Panc1 (cell line): ENCODE data around the gene ABCD2. TPM values are rescaled to one million over a fixed set of nuclear protein-coding genes. Genes with fewer than 3 reads are reported as not detected.

Source experiments
- ATAC-seq: fragments of 200-7000 bp; cut with Tn5 transposase; 2 replicates; pipeline ENCODE4 v1.9.1; 2020; ENCODE audit warnings: mild to moderate bottlenecking, moderate library complexity
- BruUV-seq: library from RNA; stranded (reverse); fragments of 400-500 nt; replicated peaks from 2 replicates; lab custom pipeline; 2021; lab: Mats Ljungman, UMichigan
- CTCF ChIA-PET: fragments of 300-600 bp; sonication (Branson Sonifier 250); formaldehyde crosslinking; loops from one replicate; lab custom pipeline; 2022; ENCODE audit warnings: antibody characterized with exemption; lab: Charles Lee
- POLR2A ChIA-PET: fragments of 300-600 bp; sonication (Branson Sonifier 250); formaldehyde crosslinking; loops from one replicate; lab custom pipeline; 2022; ENCODE audit warnings: antibody characterized with exemption; lab: Charles Lee
- DNase-seq: peaks from one replicate; pipeline ENCODE4 v3.0.0-alpha.2; 2010; ENCODE audit warnings: low read depth, low spot score
- H3K27ac ChIP-seq: 2 replicates; pipeline ENCODE4 v1.5.1; 2011; ENCODE audit warnings: mild to moderate bottlenecking, low read length, inconsistent platforms
- H3K27me3 ChIP-seq: fragments of 200-500 bp; sonication (Bioruptor generic); 2 replicates; pipeline ENCODE4 v1.6.0; 2014; ENCODE audit warnings: low read length, inconsistent platforms; ENCODE audit not compliant: control insufficient read depth, insufficient read depth
- H3K36me3 ChIP-seq: fragments of 200-500 bp; sonication (Bioruptor generic); 2 replicates; pipeline ENCODE4 v1.5.1; 2014; ENCODE audit warnings: inconsistent platforms, mild to moderate bottlenecking, low read length, moderate library complexity; ENCODE audit not compliant: control insufficient read depth, insufficient read depth
- H3K4me1 ChIP-seq: 2 replicates; pipeline ENCODE4 v1.5.1; 2011; ENCODE audit warnings: inconsistent platforms, mild to moderate bottlenecking, low read length, moderate library complexity; ENCODE audit not compliant: control insufficient read depth, insufficient read depth
- H3K4me3 ChIP-seq, 2 experiments: 2 replicates each; pipeline ENCODE4 v1.5.1; 2011 to 2012; ENCODE audit warnings: low read depth in 2 of 2, low read length in 2 of 2, mild to moderate bottlenecking in 2 of 2, inconsistent platforms in 1 of 2, moderate library complexity in 1 of 2
- H3K9me3 ChIP-seq: fragments of 200-500 bp; sonication (Bioruptor generic); 2 replicates; pipeline ENCODE4 v1.5.1; 2014; ENCODE audit warnings: low read depth, mild to moderate bottlenecking, inconsistent platforms, low read length, moderate library complexity; ENCODE audit not compliant: control insufficient read depth, insufficient read depth
- CTCF ChIP-seq: fragments of 450-650 bp; IDR thresholded peaks from 2 replicates; pipeline ENCODE4 v1.5.1; 2017; ENCODE audit warnings: mild to moderate bottlenecking
- POLR2AphosphoS5 ChIP-seq: IDR thresholded peaks from 2 replicates; pipeline ENCODE4 v1.6.1; 2012; ENCODE audit warnings: mild to moderate bottlenecking, low read depth, low read length, moderate library complexity
- REST ChIP-seq, 2 experiments: IDR thresholded peaks; 2 replicates each; pipeline ENCODE4 v1.6.1; 2011 to 2012; ENCODE audit warnings: low read depth in 2 of 2, control low read depth in 1 of 2, low read length in 1 of 2, mild to moderate bottlenecking in 1 of 2, moderate library complexity in 1 of 2; ENCODE audit not compliant: insufficient read depth in 1 of 2
- SIN3A ChIP-seq: IDR thresholded peaks from 2 replicates; pipeline ENCODE4 v1.6.1; 2012; ENCODE audit warnings: low read depth, mild to moderate bottlenecking, low read length, moderate library complexity, borderline replicate concordance; ENCODE audit not compliant: insufficient read depth
- TCF7L2 ChIP-seq: IDR thresholded peaks from 2 replicates; pipeline ENCODE4 v1.6.1; 2011; ENCODE audit warnings: mild to moderate bottlenecking, low read depth, low read length, inconsistent platforms
- in situ Hi-C: cut with HindIII; loops from 2 replicates; pipeline ENCODE4 v1.10.0; 2016; ENCODE audit warnings: low sequenced_read_pairs, low pct_unique_long_range_greater_than_20kb
- intact Hi-C: fragments of 100-400 bp; cut with micrococcal nuclease; formaldehyde crosslinking; loops from one replicate; pipeline ENCODE4 v1.10.0; 2022; ENCODE audit not compliant: unreplicated experiment
- total RNA-seq: library from RNA; stranded (reverse); gene quantifications from one replicate; pipeline ENCODE4 v1.2.1, GENCODE V29; 2021; ENCODE audit not compliant: unreplicated experiment

The ABCD2 gene
- total RNA-seq, 1 experiment from 2014 or later, result not detected

- DNase-seq (no peak), ATAC-seq (no peak)
- no TSS peak for BruUV-seq
- TF ChIP-seq SIN3A (no peak), REST (IDR thresholded peaks at IDR 0.05; ENCODE audit: insufficient read depth in 1 of 2, low read depth in 2 of 2, low read length in 1 of 2) (no peak), CTCF (no peak), POLR2AphosphoS5 (no peak), TCF7L2 (no peak)
- Histone ChIP-seq H3K9me3 (no peaks in the 10 kb centered on the region), H3K27ac (no peak overlapping the region), H3K36me3 (no peaks in the 10 kb centered on the region), H3K4me1 (peaks cover 7% of the 10 kb centered on the region; the same call in 1 of the 2 replicates), H3K4me3 (no peak overlapping the region), H3K27me3 (no peaks in the 10 kb centered on the region; the same call in 1 of the 2 replicates)
- intact Hi-C loops (no loop called here), in situ Hi-C loops (no loop called here)
- ChIA-PET POLR2A (no interaction called here), CTCF (no interaction called here)
These were observed 2.1 kb upstream of the ABCD2 start for GRCh38 chr12:39621670-39622069.

GRCh38 chr12:39620659-39621658 is 1.4 kb upstream of the ABCD2 start:
- in situ Hi-C loops (no loop called here), intact Hi-C loops (no loop called here)
- Histone ChIP-seq H3K4me1 (peaks cover 7% of the 10 kb centered on the region; the same call in 1 of the 2 replicates), H3K36me3 (no peaks in the 10 kb centered on the region), H3K4me3 (peak overlapping the region; percentile 58 to 82), H3K9me3 (no peaks in the 10 kb centered on the region), H3K27me3 (no peaks in the 10 kb centered on the region; the same call in 1 of the 2 replicates), H3K27ac (no peak overlapping the region)
- DNase-seq, result no peak
- no peak for ATAC-seq
- TF ChIP-seq CTCF, result no peak
- no peak for TF ChIP-seq TCF7L2
- TF ChIP-seq REST (IDR thresholded peaks at IDR 0.05; ENCODE audit: insufficient read depth in 1 of 2, low read depth in 2 of 2, low read length in 1 of 2), result no peak
- CTCF ChIA-PET, result interaction anchor here (0.6 kb wide), 1 partner anchor 475 kb away, joined by 3 read pairs; no protein-coding TSS in a partner anchor
- no TSS peak for BruUV-seq
- POLR2A ChIA-PET, result no interaction called here
